GOT3 (cell line): Measurements from ENCODE around the gene GAS2.
"Not testable (repeated sequence)": the region's sequence is repeated elsewhere in the genome, so short reads cannot be mapped to it uniquely, and the experiment has no call there.

Experiments
- DNase-seq: peaks from one replicate; lab custom pipeline; 2025; ENCODE audit warnings: mixed read lengths; lab: John Stamatoyannopoulos, UW

GAS2 gene

DNA sequence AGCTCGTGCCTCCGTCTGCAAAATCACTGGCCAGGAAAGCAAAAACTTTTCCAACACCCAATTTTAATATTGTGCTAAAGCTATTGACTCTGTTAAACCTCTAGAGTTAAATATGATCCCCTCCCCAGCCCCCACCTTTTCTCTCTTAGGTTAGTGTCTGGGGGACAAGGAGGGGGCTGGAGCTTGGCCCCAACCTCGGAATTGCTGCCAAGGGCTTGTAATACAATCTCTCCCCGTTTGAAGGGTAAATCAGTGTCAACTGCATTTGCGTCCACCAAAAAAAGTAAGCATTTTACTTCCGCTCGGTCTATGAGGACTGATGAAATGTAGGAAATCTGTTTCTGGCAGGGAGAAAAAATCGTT lies at the start of gene GAS2:
Gene GAS2, plus strand, starts transcription at position 287 of the 363 bp plus-strand sequence. CDS start 8,259 bp downstream, outside the sequence.
- DNase-seq = no peak

DNA sequence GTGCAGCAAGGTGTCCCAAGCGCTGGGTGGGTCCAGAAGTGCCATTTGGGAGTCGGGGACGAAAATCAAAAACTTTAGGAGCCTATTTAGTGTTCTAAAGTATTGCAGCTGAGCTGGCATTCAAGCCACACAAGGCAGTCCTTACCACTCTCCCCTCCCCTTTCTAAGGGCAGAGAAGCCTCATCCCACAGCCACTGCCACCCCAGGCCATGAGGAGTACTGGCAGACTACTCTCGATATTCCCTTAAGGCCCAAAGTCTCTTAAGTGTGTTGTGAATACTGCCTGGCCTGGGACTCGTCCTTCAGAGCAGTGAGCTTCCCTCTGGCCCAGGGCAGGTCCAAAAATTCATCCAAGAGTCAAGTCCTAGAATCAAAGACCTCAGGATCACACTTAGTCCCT lies 48.5 kb upstream of the GAS2 start:
- no peak for DNase-seq

GRCh38 chr11:22624742-22625447 lies 41.5 kb upstream of the GAS2 start:
- no peak for DNase-seq

DNA sequence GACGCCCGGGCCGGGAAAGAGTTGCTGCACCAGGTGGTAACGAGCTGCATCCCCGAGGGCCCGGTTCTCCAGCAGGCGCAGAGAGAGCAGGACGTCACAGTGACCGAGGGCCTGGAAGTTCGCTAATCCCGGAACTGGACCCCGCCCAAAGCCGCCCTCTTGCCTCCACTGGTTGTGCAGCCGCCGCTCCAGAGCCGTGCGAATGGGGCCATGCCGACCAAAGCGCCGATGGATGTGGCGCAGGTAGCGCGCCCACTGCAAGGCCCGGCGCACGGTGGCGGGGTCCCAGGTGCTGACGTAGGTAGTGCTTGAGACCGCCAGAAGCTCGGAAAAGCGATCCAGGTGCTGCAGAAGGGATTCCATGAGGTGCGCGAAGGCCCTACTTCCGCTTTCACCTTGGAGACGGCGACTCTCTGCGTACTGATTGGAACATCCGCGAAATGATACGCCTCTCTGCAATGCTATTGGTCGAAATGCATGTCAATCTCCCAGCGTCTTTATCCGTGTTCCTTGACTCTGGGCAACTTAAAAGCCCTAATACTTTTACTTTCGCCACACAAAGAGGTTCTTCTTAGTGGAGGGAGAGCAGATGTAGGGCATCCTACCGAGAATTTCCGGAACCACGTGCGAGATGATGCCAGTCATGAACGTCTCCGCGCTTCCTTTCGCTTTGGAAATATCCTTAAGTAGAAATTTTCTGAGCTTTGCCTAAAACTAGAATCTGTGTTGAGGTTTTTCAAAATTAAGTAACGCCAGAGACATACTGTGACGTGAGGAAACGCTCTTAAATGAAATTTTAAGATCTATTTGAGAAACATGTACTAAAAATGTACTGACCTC lies 40.7 kb upstream of the GAS2 start, which contains the start of gene FANCF:
Gene FANCF, minus strand, starts transcription at position 376 of the 840 bp plus-strand sequence. Its CDS starts 13 bp downstream, at position 363.
- DNase-seq = peak; percentile 14

GRCh38 chr11:22626573-22627239 lies 39.7 kb upstream of the GAS2 start:
- DNase-seq = no peak

GRCh38 chr11:22627421-22627820 lies 39.0 kb upstream of the GAS2 start:
- DNase-seq = no peak

- no peak for DNase-seq
Measured at GRCh38 chr11:22633354-22633902, 33.0 kb upstream of the GAS2 start.

GRCh38 chr11:22634897-22635629 lies 31.3 kb upstream of the GAS2 start:
- DNase-seq = no peak

DNA sequence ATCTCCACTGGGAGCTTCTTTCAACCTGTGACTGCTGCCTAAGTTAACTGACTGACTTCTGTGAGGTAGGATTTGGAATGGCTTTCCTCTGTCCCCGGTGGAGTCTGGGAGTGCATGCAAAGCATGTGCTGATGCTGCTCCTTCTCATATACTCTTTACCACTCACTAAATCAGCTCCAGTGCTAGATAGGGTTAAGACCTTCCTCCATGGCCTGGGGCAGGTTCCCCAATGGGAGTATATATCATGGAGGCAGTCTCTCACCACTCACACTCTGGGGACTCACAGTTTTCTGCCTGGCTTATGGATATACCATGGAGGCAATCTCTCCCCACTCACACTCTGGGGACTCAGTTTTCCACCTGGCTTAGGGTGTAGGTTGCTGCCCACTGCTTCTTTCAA lies 30.7 kb upstream of the GAS2 start:
- DNase-seq = no peak

DNA sequence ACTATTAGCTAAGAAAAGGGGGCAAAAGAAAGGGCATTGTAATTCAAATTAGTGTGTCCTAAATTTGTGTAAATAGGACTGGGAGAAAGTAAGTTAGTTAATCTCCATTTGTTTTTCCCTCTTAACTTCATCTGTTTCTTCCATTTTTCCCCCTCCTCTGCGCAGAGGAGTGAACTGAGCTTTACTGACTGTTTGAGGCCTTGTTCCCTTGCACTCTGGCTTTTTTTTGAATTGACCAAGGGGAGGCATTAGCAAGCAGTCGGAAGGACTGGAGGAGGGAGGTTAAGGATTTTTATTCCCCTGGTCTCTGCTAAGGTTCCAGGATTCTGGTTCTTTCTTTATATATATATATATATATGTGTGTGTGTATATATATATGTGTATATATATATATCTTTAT lies 25.5 kb upstream of the GAS2 start:
- no peak for DNase-seq

DNA sequence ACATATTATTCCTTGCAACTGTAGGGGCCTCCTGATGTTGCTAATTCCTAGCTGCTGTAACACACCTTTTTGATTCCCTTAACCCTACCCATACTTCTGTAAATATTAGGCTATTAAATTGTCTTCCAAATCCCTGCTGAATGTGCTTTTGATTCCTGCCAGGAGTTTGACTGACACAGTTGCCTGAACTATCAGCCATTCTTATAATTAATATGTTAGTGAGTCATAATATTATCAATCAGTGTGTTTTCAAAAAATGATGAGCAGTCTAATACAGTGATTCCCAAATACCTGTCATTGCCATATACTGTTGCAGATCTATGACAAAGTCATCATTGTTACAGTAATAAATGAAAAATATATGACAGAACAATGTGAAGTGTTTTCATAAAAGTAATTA lies 24.9 kb upstream of the GAS2 start:
- no peak for DNase-seq

GRCh38 chr11:22652346-22652745 lies 14.1 kb upstream of the GAS2 start:
- not testable (repeated sequence) for DNase-seq

- DNase-seq = no peak
Measured at GRCh38 chr11:22656130-22656529, 10.3 kb upstream of the GAS2 start.

DNA sequence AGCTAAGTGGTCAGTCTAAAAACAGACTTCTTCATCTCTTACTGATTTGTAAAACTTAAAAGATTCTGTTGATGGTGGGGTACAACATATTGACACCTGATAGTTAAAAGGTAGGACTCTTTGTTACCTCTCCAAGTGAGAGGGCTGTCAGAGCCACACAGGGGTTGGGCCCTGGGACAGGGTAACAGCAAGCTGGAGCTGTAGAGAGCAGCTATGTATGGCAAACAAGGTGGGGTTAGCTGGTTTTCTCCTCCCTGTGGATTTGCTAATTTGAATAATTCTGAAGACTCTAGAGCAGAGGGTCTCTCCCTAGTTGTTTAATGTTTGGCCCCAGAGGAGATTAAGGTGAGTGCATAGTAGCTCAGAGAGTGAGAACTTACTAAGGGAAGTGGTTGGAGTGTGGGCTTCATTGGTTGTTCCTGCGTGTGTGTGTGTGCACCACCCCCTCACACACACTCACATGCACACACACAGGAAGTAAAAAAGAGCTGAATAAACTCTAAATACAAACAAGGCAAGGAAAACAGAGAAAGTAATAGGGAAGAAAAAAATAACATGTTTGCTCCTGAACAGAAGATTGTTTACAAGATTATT lies 9.2 kb upstream of the GAS2 start:
- no peak for DNase-seq

- DNase-seq = no peak
Measured at GRCh38 chr11:22659783-22660182, 6.6 kb upstream of the GAS2 start.

GRCh38 chr11:22666688-22667439 lies 453 bp downstream of the GAS2 start:
- no peak for DNase-seq

- no peak for DNase-seq
Measured at GRCh38 chr11:22668005-22668796, 1.8 kb downstream of the GAS2 start.

DNA sequence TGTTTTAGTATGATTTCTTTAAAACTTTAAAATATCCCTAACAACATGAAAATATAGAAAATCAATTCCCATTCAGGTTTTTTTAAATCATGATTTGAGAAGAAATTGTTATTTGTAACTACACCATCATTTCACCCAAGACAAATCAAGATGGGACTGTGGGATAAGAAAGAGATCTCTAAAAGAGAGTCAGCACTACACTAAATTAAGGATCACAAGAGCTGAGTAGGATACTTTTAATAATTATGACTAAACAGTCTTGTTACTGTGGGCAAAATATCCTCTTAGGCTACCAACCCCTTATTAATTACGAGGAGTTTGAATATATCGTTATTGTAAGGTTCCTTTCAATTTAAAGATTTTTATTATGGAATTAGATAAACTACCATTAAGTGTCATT lies 3.0 kb downstream of the GAS2 start:
- no peak for DNase-seq

GRCh38 chr11:22670830-22671229 lies 4.4 kb downstream of the GAS2 start:
- no peak for DNase-seq

GRCh38 chr11:22671751-22672150 lies 5.3 kb downstream of the GAS2 start:
- no peak for DNase-seq
